ENCODE measurements around the gene NCOA5. TPM values are rescaled to one million over a fixed set of nuclear protein-coding genes. Genes with fewer than 3 reads are reported as not detected.

Gene NCOA5
- total RNA-seq, 1 experiment from 2014 or later: 52.5 TPM

DNA sequence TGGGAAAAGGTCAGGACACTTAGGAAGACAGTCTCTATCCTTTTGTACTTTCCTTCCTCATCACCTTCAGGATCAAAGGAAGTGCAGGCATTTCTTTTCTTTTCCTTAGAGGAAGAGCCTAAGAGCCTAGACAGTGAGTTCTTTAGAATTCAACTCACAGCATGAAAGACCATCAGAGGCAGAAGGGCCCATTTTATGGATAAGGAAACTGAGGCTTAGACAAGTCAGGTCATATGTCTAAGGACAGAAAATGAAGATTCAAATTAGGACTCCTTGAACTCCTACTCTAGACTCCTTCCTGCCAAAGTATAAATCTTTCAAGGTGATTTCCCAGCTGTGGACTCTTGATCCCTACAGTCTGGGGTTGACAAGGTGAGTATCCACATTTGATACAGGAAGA lies 39.9 kb downstream of the NCOA5 start:
- no peak overlapping the region for H3K4me3 Mint-ChIP-seq (ENCODE audit: unreplicated experiment)
- no peaks in the 10 kb centered on the region for H3K36me3 ChIP-seq (ENCODE audit: control insufficient read depth, insufficient read depth, low read length)
- no peak overlapping the region for H3K27ac Mint-ChIP-seq (ENCODE audit: unreplicated experiment)
- ChIA-PET POLR2A (interaction anchor here (0.6 kb wide), 1 partner anchor 314 kb away, joined by 3 read pairs; no protein-coding TSS in a partner anchor), CTCF (no interaction called here)
- H3K27me3 ChIP-seq (replicated peaks; ENCODE audit: control insufficient read depth, insufficient read depth, low read length): peaks cover 4% of the 10 kb centered on the region
- TF ChIP-seq, protein P1, sequence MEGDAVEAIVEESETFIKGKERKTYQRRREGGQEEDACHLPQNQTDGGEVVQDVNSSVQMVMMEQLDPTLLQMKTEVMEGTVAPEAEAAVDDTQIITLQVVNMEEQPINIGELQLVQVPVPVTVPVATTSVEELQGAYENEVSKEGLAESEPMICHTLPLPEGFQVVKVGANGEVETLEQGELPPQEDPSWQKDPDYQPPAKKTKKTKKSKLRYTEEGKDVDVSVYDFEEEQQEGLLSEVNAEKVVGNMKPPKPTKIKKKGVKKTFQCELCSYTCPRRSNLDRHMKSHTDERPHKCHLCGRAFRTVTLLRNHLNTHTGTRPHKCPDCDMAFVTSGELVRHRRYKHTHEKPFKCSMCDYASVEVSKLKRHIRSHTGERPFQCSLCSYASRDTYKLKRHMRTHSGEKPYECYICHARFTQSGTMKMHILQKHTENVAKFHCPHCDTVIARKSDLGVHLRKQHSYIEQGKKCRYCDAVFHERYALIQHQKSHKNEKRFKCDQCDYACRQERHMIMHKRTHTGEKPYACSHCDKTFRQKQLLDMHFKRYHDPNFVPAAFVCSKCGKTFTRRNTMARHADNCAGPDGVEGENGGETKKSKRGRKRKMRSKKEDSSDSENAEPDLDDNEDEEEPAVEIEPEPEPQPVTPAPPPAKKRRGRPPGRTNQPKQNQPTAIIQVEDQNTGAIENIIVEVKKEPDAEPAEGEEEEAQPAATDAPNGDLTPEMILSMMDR (IDR thresholded peaks at IDR 0.05; ENCODE audit: insufficient read depth in 1 of 2, low read depth in 1 of 2, low read length in 1 of 2, severe bottlenecking in 1 of 2, unreplicated experiment in 1 of 2): no peak
- H3K27me3 Mint-ChIP-seq (ENCODE audit: insufficient read depth, unreplicated experiment): peaks cover 22% of the 10 kb centered on the region
- intact Hi-C loops (cut with micrococcal nuclease; ENCODE audit: unreplicated experiment): no loop called here
- H3K4me1 ChIP-seq: no peaks in the 10 kb centered on the region
- H3K9me3 Mint-ChIP-seq (ENCODE audit: unreplicated experiment): no peaks in the 10 kb centered on the region
- no peaks in the 10 kb centered on the region for H3K36me3 Mint-ChIP-seq (ENCODE audit: insufficient read depth, unreplicated experiment)
- no peaks in the 10 kb centered on the region for H3K4me1 Mint-ChIP-seq (ENCODE audit: low read depth, unreplicated experiment)
- no TSS peak for BruUV-seq (replicated peaks)
- no peaks in the 10 kb centered on the region for H3K9me3 ChIP-seq
- DNase-seq: no peak
- no peak overlapping the region for H3K4me3 ChIP-seq (ENCODE audit: low read depth, low read length)

DNA sequence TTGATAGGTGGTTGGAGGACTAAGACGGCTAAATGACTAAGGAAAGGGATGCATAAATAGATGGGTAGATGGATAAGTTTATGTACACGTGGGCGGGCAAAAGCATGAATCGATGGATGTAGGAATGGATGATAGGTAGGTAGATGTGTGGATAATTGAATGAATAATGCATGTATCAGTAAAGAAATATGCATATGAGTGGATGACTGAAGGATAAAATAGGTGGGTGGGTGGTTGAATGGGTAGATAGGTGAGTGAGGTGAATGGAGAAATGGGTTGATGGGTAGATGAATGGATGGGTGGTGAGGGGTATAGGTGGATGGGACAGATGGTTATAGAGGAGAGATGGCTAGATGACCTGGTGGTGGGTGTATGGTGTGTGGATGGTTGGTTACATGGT lies 40.6 kb downstream of the NCOA5 start:
- Histone ChIP-seq H3K4me3 (ENCODE audit: low read depth, low read length) (no peak overlapping the region), H3K27me3 (replicated peaks; ENCODE audit: control insufficient read depth, insufficient read depth, low read length) (peaks cover 4% of the 10 kb centered on the region), H3K4me1 (no peaks in the 10 kb centered on the region), H3K9me3 (no peaks in the 10 kb centered on the region), H3K36me3 (ENCODE audit: control insufficient read depth, insufficient read depth, low read length) (no peaks in the 10 kb centered on the region)
- H3K36me3 Mint-ChIP-seq (ENCODE audit: insufficient read depth, unreplicated experiment): no peaks in the 10 kb centered on the region
- intact Hi-C loops (cut with micrococcal nuclease; ENCODE audit: unreplicated experiment): no loop called here
- no peaks in the 10 kb centered on the region for H3K4me1 Mint-ChIP-seq (ENCODE audit: low read depth, unreplicated experiment)
- no peaks in the 10 kb centered on the region for H3K9me3 Mint-ChIP-seq (ENCODE audit: unreplicated experiment)
- peaks cover 22% of the 10 kb centered on the region for H3K27me3 Mint-ChIP-seq (ENCODE audit: insufficient read depth, unreplicated experiment)
- POLR2A ChIA-PET: no interaction called here
- CTCF ChIA-PET: no interaction called here
- H3K4me3 Mint-ChIP-seq (ENCODE audit: unreplicated experiment): no peak overlapping the region
- BruUV-seq (replicated peaks): no TSS peak
- H3K27ac Mint-ChIP-seq (ENCODE audit: unreplicated experiment): no peak overlapping the region
- TF ChIP-seq, protein P1 (IDR thresholded peaks at IDR 0.05; ENCODE audit: insufficient read depth in 1 of 2, low read depth in 1 of 2, low read length in 1 of 2, severe bottlenecking in 1 of 2, unreplicated experiment in 1 of 2): no peak
- no peak for DNase-seq

DNA sequence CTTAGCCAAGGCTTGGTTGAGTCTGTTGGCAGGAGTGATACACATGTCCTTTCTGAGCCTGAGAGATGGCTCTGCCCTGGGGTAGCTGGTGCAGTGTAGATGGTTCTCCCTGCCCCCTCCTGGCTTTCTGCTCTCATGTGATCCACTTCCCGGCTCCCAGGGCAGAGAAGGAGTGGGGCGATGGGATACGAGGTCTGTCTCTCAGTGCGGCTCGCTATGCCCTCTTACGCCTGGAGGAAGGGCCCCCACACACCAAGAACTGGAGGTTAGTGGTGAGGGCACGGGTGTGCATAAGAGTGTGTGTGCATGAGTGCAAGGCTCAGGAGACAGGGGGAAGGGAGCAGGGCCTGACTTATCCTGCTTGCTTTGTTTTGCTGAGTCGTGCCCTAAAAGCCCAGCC lies 41.9 kb downstream of the NCOA5 start:
- no peak overlapping the region for H3K4me3 Mint-ChIP-seq (ENCODE audit: unreplicated experiment)
- ChIA-PET CTCF (no interaction called here), POLR2A (no interaction called here)
- intact Hi-C loops (cut with micrococcal nuclease; ENCODE audit: unreplicated experiment): no loop called here
- BruUV-seq (replicated peaks): no TSS peak
- H3K9me3 Mint-ChIP-seq (ENCODE audit: unreplicated experiment): no peaks in the 10 kb centered on the region
- no peaks in the 10 kb centered on the region for H3K36me3 Mint-ChIP-seq (ENCODE audit: insufficient read depth, unreplicated experiment)
- DNase-seq: peak in 1 of 2 experiments; percentile 40
- TF ChIP-seq, protein P1 (IDR thresholded peaks at IDR 0.05; ENCODE audit: insufficient read depth in 1 of 2, low read depth in 1 of 2, low read length in 1 of 2, severe bottlenecking in 1 of 2, unreplicated experiment in 1 of 2): no peak
- Histone ChIP-seq H3K9me3 (no peaks in the 10 kb centered on the region), H3K36me3 (ENCODE audit: control insufficient read depth, insufficient read depth, low read length) (no peaks in the 10 kb centered on the region), H3K4me1 (no peaks in the 10 kb centered on the region), H3K4me3 (ENCODE audit: low read depth, low read length) (no peak overlapping the region), H3K27me3 (replicated peaks; ENCODE audit: control insufficient read depth, insufficient read depth, low read length) (peaks cover 4% of the 10 kb centered on the region)
- H3K27me3 Mint-ChIP-seq (ENCODE audit: insufficient read depth, unreplicated experiment): peaks cover 31% of the 10 kb centered on the region
- H3K4me1 Mint-ChIP-seq (ENCODE audit: low read depth, unreplicated experiment): no peaks in the 10 kb centered on the region
- H3K27ac Mint-ChIP-seq (ENCODE audit: unreplicated experiment): no peak overlapping the region

All from Caco-2 (cell line).